K562 (cell line): Measurements from ENCODE around the gene SERINC5. TPM values are rescaled to one million over a fixed set of nuclear protein-coding genes. Genes with fewer than 3 reads are reported as not detected.

ENCODE experiments used
- BCL6 ChIP-seq: fragments of 250-450 bp; sonication (Bioruptor Pico); IDR thresholded peaks from 2 replicates; pipeline ENCODE4 v1.4.0; 2020
- CBFA2T2 ChIP-seq: fragments of 450-650 bp; conservative IDR thresholded peaks from 2 replicates; pipeline ENCODE4 v1.6.1; 2017; ENCODE audit warnings: mild to moderate bottlenecking
- CREB1 ChIP-seq, 2 experiments: sonication (generic) in 1 of 2; formaldehyde crosslinking in 1 of 2; IDR thresholded peaks; 2 replicates each; pipeline versions ENCODE4 v1.6.1 to v1.8.0; 2012 to 2022; ENCODE audit warnings: inconsistent platforms in 1 of 2, mild to moderate bottlenecking in 1 of 2, missing genetic modification reagents in 1 of 2, moderate library complexity in 1 of 2
- FOXJ2 ChIP-seq: fragments of 200-800 bp; sonication (Bioruptor generic); IDR thresholded peaks from 2 replicates; pipeline ENCODE4 v1.6.1; 2016; ENCODE audit warnings: missing genetic modification characterization, missing compliant biosample characterization
- FOXK1 ChIP-seq: sonication (generic); formaldehyde crosslinking; IDR thresholded peaks from 2 replicates; pipeline ENCODE4 v1.8.0; 2022; ENCODE audit warnings: missing genetic modification reagents, mild to moderate bottlenecking, borderline replicate concordance
- MAX ChIP-seq: sonication (generic); formaldehyde crosslinking; IDR thresholded peaks from 2 replicates; pipeline ENCODE4 v1.9.0; 2022; ENCODE audit warnings: mild to moderate bottlenecking, missing genetic modification reagents
- NR1H2 ChIP-seq: sonication (generic); formaldehyde crosslinking; IDR thresholded peaks from 2 replicates; pipeline ENCODE4 v1.4.0; 2020; ENCODE audit warnings: mild to moderate bottlenecking, missing genetic modification reagents
- PRPF4 ChIP-seq: fragments of 200-400 bp; formaldehyde crosslinking; IDR thresholded peaks from one replicate; pipeline ENCODE4 v1.6.1; 2017; ENCODE audit warnings: low read length, low read depth, mild to moderate bottlenecking; ENCODE audit not compliant: insufficient read depth, poor library complexity, severe bottlenecking
- SAFB2 ChIP-seq: fragments of 200-400 bp; formaldehyde crosslinking; IDR thresholded peaks from 2 replicates; pipeline ENCODE4 v1.6.1; 2018; ENCODE audit warnings: borderline replicate concordance, low read length, low read depth, moderate library complexity; ENCODE audit not compliant: severe bottlenecking
- SMC3 ChIP-seq: conservative IDR thresholded peaks from 2 replicates; pipeline ENCODE4 v1.6.1; 2011; ENCODE audit warnings: low read depth, low read length, improper control_type of control experiment; ENCODE audit not compliant: insufficient read depth
- ZBTB40 ChIP-seq, 2 experiments: fragments of 450-650 bp in 1 of 2; sonication (generic) in 1 of 2; formaldehyde crosslinking in 1 of 2; IDR thresholded peaks; 2 replicates each; pipeline versions ENCODE4 v1.7.1 to v1.9.0; 2016 to 2022; ENCODE audit warnings: inconsistent platforms in 1 of 2, mild to moderate bottlenecking in 1 of 2, missing genetic modification reagents in 1 of 2
- ZHX1 ChIP-seq: fragments of 150-350 bp; conservative IDR thresholded peaks from 2 replicates; pipeline ENCODE4 v1.6.1; 2014; ENCODE audit warnings: low read length
- ZNF445 ChIP-seq: fragments of 250-450 bp; sonication (Bioruptor Pico); IDR thresholded peaks from 2 replicates; pipeline ENCODE4 v1.4.0; 2020; ENCODE audit warnings: low read depth, mild to moderate bottlenecking, moderate library complexity
- polyA plus RNA-seq, 8 experiments: library from polyadenylated mRNA; depleted of rRNA in 4 of 8; stranded (reverse) in 5 of 8; unstranded in 3 of 8; fragments of >200 nt; fragmentation: Nextera tagmentation in 2 of 8; fragmentation: Illumina TruSeq in 1 of 8; extraction: Ambion mirVana in 2 of 8; extraction: Trizol in 1 of 8; gene quantifications; 2 replicates each; pipeline versions ENCODE4 v1.2.1 to v1.2.3, GENCODE V29; 2011 to 2014; ENCODE audit warnings: inconsistent platforms in 1 of 8, missing spikeins in 1 of 8
- total RNA-seq, 7 experiments: library from RNA; depleted of rRNA in 6 of 7; stranded (reverse); fragments of >200 nt in 6 of 7; fragmentation: Illumina TruSeq in 2 of 7; extraction: Trizol in 2 of 7; gene quantifications; 2 replicates each; pipeline versions ENCODE4 v1.2.1 to v1.2.3, GENCODE V29; 2011 to 2021; ENCODE audit warnings: low replicate concordance in 1 of 7

The SERINC5 gene
- total and polyA plus RNA-seq, 9 of the 15 experiments (the other 6 are each of a cell fraction or from before 2014, with no cell fraction given): 1.4 to 7.9 (median 3.7) TPM

DNA sequence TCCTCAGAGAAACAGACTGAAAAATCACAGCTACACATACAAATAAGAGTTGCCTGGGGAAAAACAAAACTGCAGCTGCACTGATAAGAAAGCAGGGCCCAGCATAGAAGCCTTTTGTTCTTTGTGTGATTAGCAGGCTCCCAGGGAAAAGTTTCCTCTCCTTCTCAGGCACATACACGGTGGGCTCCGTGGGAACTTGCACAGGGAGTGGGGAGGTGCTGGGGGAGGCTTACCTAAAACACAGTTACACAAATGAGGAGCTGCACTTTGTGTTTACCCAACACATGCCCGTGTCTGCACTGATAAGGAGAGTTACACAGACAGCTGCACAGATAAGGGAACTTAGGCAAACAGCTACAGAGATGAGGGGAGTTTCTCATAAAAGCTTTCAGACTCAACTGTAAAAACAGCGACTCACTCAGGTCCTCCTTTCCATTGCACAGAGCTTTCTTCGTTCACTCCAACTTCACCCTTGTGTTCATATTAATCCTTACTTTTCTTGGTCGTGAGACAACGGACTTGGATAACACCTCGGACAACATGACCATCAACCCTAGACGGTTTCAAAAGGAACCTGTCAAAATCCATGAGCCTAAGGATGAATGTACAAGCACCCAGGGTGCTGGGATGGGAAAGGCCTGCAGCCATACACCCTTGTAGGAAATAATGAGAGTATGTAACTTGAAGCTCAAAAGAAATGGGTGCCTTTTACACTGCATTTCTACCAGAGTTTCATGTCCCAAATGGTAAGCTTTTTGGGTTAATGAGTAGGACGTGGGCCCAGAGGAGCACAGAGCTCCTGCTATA is 50.8 kb downstream of the SERINC5 start (continued):
- no peak for TF ChIP-seq ZBTB40 (IDR thresholded peaks at IDR 0.05)
- TF ChIP-seq ZBTB40 (CRISPR knock-in tag; IDR thresholded peaks at IDR 0.05): no peak
- no peak for TF ChIP-seq ZHX1
- TF ChIP-seq MAX: no peak
- TF ChIP-seq CBFA2T2: peak; percentile 95
- TF ChIP-seq NR1H2 (CRISPR knock-in tag): no peak
- TF ChIP-seq ZNF445 (CRISPR knock-in tag): no peak
- TF ChIP-seq PRPF4: no peak
- 0 out of 2 replicates have a peak, but pooled peaks have one; percentile 2 for TF ChIP-seq SMC3
- TF ChIP-seq SAFB2: no peak
- TF ChIP-seq BCL6 (CRISPR knock-in tag): 0 out of 2 replicates have a peak, but pooled peaks have one; percentile 60
- TF ChIP-seq FOXK1 (CRISPR knock-in tag): no peak
- TF ChIP-seq CREB1 (IDR thresholded peaks at IDR 0.05): 0 out of 2 replicates have a peak, but pooled peaks have one; percentile 37
- no peak for TF ChIP-seq CREB1 (CRISPR knock-in tag; IDR thresholded peaks at IDR 0.05)
- peak; percentile 96 for TF ChIP-seq FOXJ2
